Endothelial cell of umbilical vein (primary cell): ENCODE results near the gene ELL2. TPM values are rescaled to one million over a fixed set of nuclear protein-coding genes. Genes with fewer than 3 reads are reported as not detected.

Experiments
- BruUV-seq: library from RNA; stranded (reverse); fragments of 400-500 nt; replicated peaks from 2 replicates; lab custom pipeline; 2021; lab: Mats Ljungman, UMichigan
- CTCF ChIA-PET: fragments of 300-600, 350-600 bp; sonication (Branson Sonifier 250); formaldehyde crosslinking; loops from one replicate; lab custom pipeline; 2021; ENCODE audit warnings: antibody characterized with exemption, inconsistent platforms; lab: Charles Lee
- POLR2A ChIA-PET: fragments of 300-600, 350-600 bp; sonication (Branson Sonifier 250); formaldehyde crosslinking; loops from one replicate; lab custom pipeline; 2021; ENCODE audit warnings: antibody characterized with exemption, inconsistent platforms; lab: Charles Lee
- DNase-seq: peaks from one replicate; pipeline ENCODE4 v3.0.0-alpha.2; 2011; ENCODE audit warnings: low read depth, low spot score
- FAIRE-seq: peaks from 2 replicates; lab custom pipeline; 2011; peaks lifted over from hg19 to GRCh38; lab: Jason Lieb, UNC
- H2AFZ ChIP-seq: 2 replicates; pipeline ENCODE4 v1.6.0; 2012; ENCODE audit warnings: low read depth, low read length, control low read depth, inconsistent platforms
- H3K27ac ChIP-seq: 2 replicates; pipeline ENCODE4 v1.5.1; 2011; ENCODE audit warnings: low read depth, mild to moderate bottlenecking, control low read depth, low read length, moderate library complexity; ENCODE audit not compliant: insufficient read depth
- H3K27me3 ChIP-seq, 2 experiments: 2 replicates each; pipeline versions ENCODE4 v1.6.0 to v1.6.1; 2011; ENCODE audit warnings: low read length in 2 of 2, mixed read lengths in 1 of 2; ENCODE audit not compliant: control insufficient read depth in 2 of 2, insufficient read depth in 2 of 2
- H3K36me3 ChIP-seq, 2 experiments: 2 replicates in 1 of 2; 3 replicates in 1 of 2; pipeline ENCODE4 v1.5.1; 2011; ENCODE audit warnings: low read length in 2 of 2, mild to moderate bottlenecking in 1 of 2, moderate library complexity in 1 of 2; ENCODE audit not compliant: control insufficient read depth in 2 of 2, insufficient read depth in 2 of 2; ENCODE audit errors: extremely low read depth in 1 of 2
- H3K4me1 ChIP-seq: 3 replicates; pipeline ENCODE4 v1.5.1; 2011; ENCODE audit warnings: mild to moderate bottlenecking, low read length; ENCODE audit not compliant: control insufficient read depth, insufficient read depth; ENCODE audit errors: extremely low read depth
- H3K4me2 ChIP-seq: 2 replicates; pipeline ENCODE4 v1.6.1; 2011; ENCODE audit warnings: low read length, control low read depth, mixed read lengths; ENCODE audit not compliant: insufficient read depth
- H3K4me3 ChIP-seq, 3 experiments: fragments of 200-600 bp in 1 of 3; sonication (generic), shearing (Covaris generic) in 1 of 3; replicated peaks in 1 of 3; 2 replicates each; pipeline ENCODE4 v1.5.1; 2011 to 2016; ENCODE audit warnings: control low read depth in 3 of 3, low read length in 3 of 3, mild to moderate bottlenecking in 2 of 3, inconsistent platforms in 1 of 3, low read depth in 1 of 3, moderate library complexity in 1 of 3; ENCODE audit not compliant: insufficient read depth in 1 of 3
- H3K79me2 ChIP-seq: 2 replicates; pipeline ENCODE4 v1.6.0; 2012; ENCODE audit warnings: low read length, inconsistent platforms; ENCODE audit not compliant: control insufficient read depth, insufficient read depth
- H3K9ac ChIP-seq: replicated peaks from 2 replicates; pipeline ENCODE3; 2011; ENCODE audit warnings: low read length, control low read depth; ENCODE audit not compliant: insufficient read depth; ENCODE audit errors: extremely low read depth
- H3K9me1 ChIP-seq: replicated peaks from 3 replicates; pipeline ENCODE4 v1.6.0; 2011; ENCODE audit warnings: mild to moderate bottlenecking, low read length; ENCODE audit not compliant: control insufficient read depth, insufficient read depth; ENCODE audit errors: extremely low read depth
- H3K9me3 ChIP-seq: replicated peaks from 2 replicates; pipeline ENCODE4 v1.5.1; 2012; ENCODE audit warnings: low read length, inconsistent platforms; ENCODE audit not compliant: control insufficient read depth, insufficient read depth
- H4K20me1 ChIP-seq: replicated peaks from 2 replicates; pipeline ENCODE3; 2011; ENCODE audit warnings: mild to moderate bottlenecking, low read length; ENCODE audit not compliant: control insufficient read depth, insufficient read depth; ENCODE audit errors: extremely low read depth
- EZH2 ChIP-seq: IDR thresholded peaks from 2 replicates; pipeline ENCODE4 v1.6.1; 2012; ENCODE audit warnings: borderline replicate concordance, low read depth, mild to moderate bottlenecking, moderate library complexity, low read length, inconsistent platforms; ENCODE audit not compliant: severe bottlenecking
- FOS ChIP-seq: IDR thresholded peaks from 2 replicates; pipeline ENCODE4 v1.6.1; 2011; ENCODE audit warnings: mild to moderate bottlenecking, low read length, moderate library complexity, borderline replicate concordance; ENCODE audit not compliant: insufficient read depth
- GATA2 ChIP-seq: IDR thresholded peaks from 2 replicates; pipeline ENCODE4 v1.7.0; 2011; ENCODE audit warnings: low read depth, mild to moderate bottlenecking, moderate library complexity, mixed read lengths, low read length; ENCODE audit not compliant: insufficient read length, insufficient read depth
- JUN ChIP-seq: IDR thresholded peaks from 2 replicates; pipeline ENCODE4 v1.6.1; 2011; ENCODE audit warnings: borderline replicate concordance, low read depth; ENCODE audit not compliant: insufficient read length, insufficient read depth
- MYC ChIP-seq: IDR thresholded peaks from one replicate; pipeline ENCODE4 v1.6.1; 2011; ENCODE audit warnings: mild to moderate bottlenecking, low read depth, low read length
- POLR2A ChIP-seq: IDR thresholded peaks from 2 replicates; pipeline ENCODE4 v1.6.1; 2012; ENCODE audit warnings: low read depth, mild to moderate bottlenecking, control low read depth, low read length
- POLR2AphosphoS5 ChIP-seq: IDR thresholded peaks from 2 replicates; pipeline ENCODE4 v1.6.1; 2012; ENCODE audit warnings: low read depth, mild to moderate bottlenecking, control low read depth, low read length, moderate library complexity; ENCODE audit not compliant: insufficient read depth
- dilution Hi-C: fragments of 300-500 bp; cut with MboI; formaldehyde crosslinking; loops from one replicate; pipeline ENCODE4 v1.15.0; 2019; ENCODE audit warnings: low sequenced_read_pairs; ENCODE audit not compliant: extremely low pct_ligation_motif_present
- intact Hi-C: fragments of 100-400 bp; cut with micrococcal nuclease; formaldehyde crosslinking; loops from one replicate; pipeline ENCODE4 v1.10.0; 2022
- polyA plus RNA-seq, 4 experiments: library from polyadenylated mRNA; depleted of rRNA in 3 of 4; stranded (reverse) in 3 of 4; unstranded in 1 of 4; fragments of >200 nt; gene quantifications; 2 replicates each; pipeline versions ENCODE4 v1.2.1 to v1.2.3, GENCODE V29; 2011 to 2012; ENCODE audit warnings: missing spikeins in 1 of 4
- total RNA-seq: library from RNA; stranded (reverse); gene quantifications from 2 replicates; pipeline ENCODE4 v1.2.3, GENCODE V29; 2021
- TF ChIP-seq, protein P1 (sequence below), 2 donors: IDR thresholded peaks; 1 replicate in 1 of 2; 2 replicates in 1 of 2; pipeline ENCODE4 v1.5.1; 2011; ENCODE audit warnings: low read length in 2 of 2, mild to moderate bottlenecking in 2 of 2, moderate library complexity in 2 of 2, control low read depth in 1 of 2, inconsistent platforms in 1 of 2, low read depth in 1 of 2; ENCODE audit not compliant: insufficient read depth in 1 of 2; ENCODE audit errors: extremely low read depth in 1 of 2
- TF ChIP-seq, protein P2 (sequence below): IDR thresholded peaks from 2 replicates; pipeline ENCODE4 v1.6.1; 2011; ENCODE audit not compliant: insufficient read depth, insufficient read length

Gene ELL2
- total and polyA plus RNA-seq, 2 donors (not counting 3 experiments of a cell fraction or from before 2014, with no cell fraction given): 6.8 to 26.0 TPM

DNA sequence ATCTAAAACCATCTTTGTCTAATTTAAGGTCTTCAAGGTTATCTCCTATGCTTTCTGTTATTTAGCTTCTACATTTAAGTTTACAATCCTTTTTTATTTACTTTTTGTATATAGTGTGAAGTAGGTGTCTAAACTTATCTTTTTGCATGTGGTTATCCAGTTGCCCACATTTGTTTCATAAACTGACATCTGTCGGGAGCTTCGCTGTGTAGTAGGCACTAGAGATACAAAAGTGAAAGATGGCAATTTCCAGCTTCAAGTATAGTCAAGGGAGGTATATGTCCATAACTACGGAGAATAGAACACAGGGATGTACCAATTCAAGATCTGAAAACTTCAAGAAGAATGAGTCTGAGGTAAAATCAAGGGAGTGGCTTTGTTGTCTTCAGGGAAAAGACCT lies 38.7 kb upstream of the ELL2 start:
- no peak overlapping the region for H3K27ac ChIP-seq
- intact Hi-C loops: no loop called here
- FAIRE-seq (no peak), DNase-seq (no peak)
- H3K27me3 ChIP-seq: no peaks in the 10 kb centered on the region
- no peak overlapping the region for H3K4me2 ChIP-seq
- no peaks in the 10 kb centered on the region for H3K9me3 ChIP-seq
- dilution Hi-C loops: no loop called here
- CTCF ChIA-PET: no interaction called here
- BruUV-seq: no TSS peak
- H3K4me1 ChIP-seq: no peaks in the 10 kb centered on the region
- no peak overlapping the region for H3K4me3 ChIP-seq
- no peaks in the 10 kb centered on the region for H3K36me3 ChIP-seq
- no peak overlapping the region for H3K9ac ChIP-seq
- no peaks in the 10 kb centered on the region for H4K20me1 ChIP-seq
- H3K9me1 ChIP-seq: no peaks in the 10 kb centered on the region
- H2AFZ ChIP-seq: no peak overlapping the region
- H3K79me2 ChIP-seq: no peaks in the 10 kb centered on the region
- POLR2A ChIA-PET: no interaction called here
- TF ChIP-seq GATA2 (no peak), FOS (no peak), POLR2A (no peak), JUN (no peak), MYC (no peak), EZH2 (no peak), POLR2AphosphoS5 (no peak)
- TF ChIP-seq, protein P1, sequence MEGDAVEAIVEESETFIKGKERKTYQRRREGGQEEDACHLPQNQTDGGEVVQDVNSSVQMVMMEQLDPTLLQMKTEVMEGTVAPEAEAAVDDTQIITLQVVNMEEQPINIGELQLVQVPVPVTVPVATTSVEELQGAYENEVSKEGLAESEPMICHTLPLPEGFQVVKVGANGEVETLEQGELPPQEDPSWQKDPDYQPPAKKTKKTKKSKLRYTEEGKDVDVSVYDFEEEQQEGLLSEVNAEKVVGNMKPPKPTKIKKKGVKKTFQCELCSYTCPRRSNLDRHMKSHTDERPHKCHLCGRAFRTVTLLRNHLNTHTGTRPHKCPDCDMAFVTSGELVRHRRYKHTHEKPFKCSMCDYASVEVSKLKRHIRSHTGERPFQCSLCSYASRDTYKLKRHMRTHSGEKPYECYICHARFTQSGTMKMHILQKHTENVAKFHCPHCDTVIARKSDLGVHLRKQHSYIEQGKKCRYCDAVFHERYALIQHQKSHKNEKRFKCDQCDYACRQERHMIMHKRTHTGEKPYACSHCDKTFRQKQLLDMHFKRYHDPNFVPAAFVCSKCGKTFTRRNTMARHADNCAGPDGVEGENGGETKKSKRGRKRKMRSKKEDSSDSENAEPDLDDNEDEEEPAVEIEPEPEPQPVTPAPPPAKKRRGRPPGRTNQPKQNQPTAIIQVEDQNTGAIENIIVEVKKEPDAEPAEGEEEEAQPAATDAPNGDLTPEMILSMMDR (IDR thresholded peaks at IDR 0.05; ENCODE audit: extremely low read depth in 1 of 2, insufficient read depth in 1 of 2, low read depth in 1 of 2, low read length in 2 of 2): no peak
- TF ChIP-seq, protein P2, sequence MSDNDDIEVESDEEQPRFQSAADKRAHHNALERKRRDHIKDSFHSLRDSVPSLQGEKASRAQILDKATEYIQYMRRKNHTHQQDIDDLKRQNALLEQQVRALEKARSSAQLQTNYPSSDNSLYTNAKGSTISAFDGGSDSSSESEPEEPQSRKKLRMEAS: no peak
